ENCODE data around the gene GPC6. TPM values are rescaled to one million over a fixed set of nuclear protein-coding genes. Genes with fewer than 3 reads are reported as not detected.

GPC6 gene
- total and polyA plus RNA-seq, 9 of the 15 experiments (the other 6 are each of a cell fraction or from before 2014, with no cell fraction given) = under 0.01 to 0.20 (median 0.01) TPM; not detected in 4

GRCh38 chr13:93422980-93423543 is 196.5 kb downstream of the GPC6 start (continued):
- no peak for TF ChIP-seq SMC3 (conservative IDR thresholded peaks at IDR 0.05; ENCODE audit: insufficient read depth, low read depth, low read length)

GRCh38 chr13:93425411-93425810 is 198.8 kb downstream of the GPC6 start:
- POLR2A ChIA-PET = no interaction called here
- intact Hi-C loops (cut with micrococcal nuclease) = no loop called here
- 0% methylated on average over 2 of the region's 3 CpGs for WGBS (ENCODE audit: insufficient coverage, low coverage, missing lambda C conversion rate)
- TF ChIP-seq TCF15 (CRISPR knock-in tag; IDR thresholded peaks at IDR 0.05) (no peak), ZFP1 (CRISPR knock-in tag; IDR thresholded peaks at IDR 0.05) (no peak), MNT (conservative IDR thresholded peaks at IDR 0.05) (no peak), NELFE (IDR thresholded peaks at IDR 0.05; ENCODE audit: insufficient read depth, insufficient read length) (no peak), THRB (CRISPR knock-in tag; conservative IDR thresholded peaks at IDR 0.05) (no peak), ETS2 (tag; IDR thresholded peaks at IDR 0.05; ENCODE audit: borderline replicate concordance, poor library complexity, severe bottlenecking) (no peak), FOXJ2 (tag; IDR thresholded peaks at IDR 0.05) (no peak), IRF9 (tag; IDR thresholded peaks at IDR 0.05) (no peak), RBM15 (IDR thresholded peaks at IDR 0.05; ENCODE audit: insufficient read depth, low read length) (no peak), CHD4 (IDR thresholded peaks at IDR 0.05; ENCODE audit: insufficient read depth, insufficient replicate concordance, low read depth, low read length, poor library complexity, severe bottlenecking) (no peak), CREB1 (IDR thresholded peaks at IDR 0.05) (no peak), CREB1 (CRISPR knock-in tag; IDR thresholded peaks at IDR 0.05) (no peak), ZNF354B (CRISPR knock-in tag; IDR thresholded peaks at IDR 0.05) (no peak), VEZF1 (CRISPR knock-in tag; IDR thresholded peaks at IDR 0.05) (no peak)

More at GRCh38 chr13:93425411-93425810, 198.8 kb downstream of the GPC6 start:
- CTCF ChIA-PET (ENCODE audit: low intra/inter-chr PET ratio) = no interaction called here
- Histone ChIP-seq H3K9me3 (replicated peaks; ENCODE audit: control insufficient read depth, insufficient read depth, low read depth, low read length) (no peaks in the 10 kb centered on the region), H3K79me2 (ENCODE audit: control insufficient read depth, insufficient read depth, low read length) (no peaks in the 10 kb centered on the region), H3K27me3 (ENCODE audit: control insufficient read depth in 2 of 2, insufficient read depth in 2 of 2, low read length in 2 of 2) (no peaks in the 10 kb centered on the region), H4K20me1 (replicated peaks; ENCODE audit: control insufficient read depth, insufficient read depth, low read length) (no peaks in the 10 kb centered on the region), H3K4me3 (no peak overlapping the region), H3K36me3 (ENCODE audit: control insufficient read depth, insufficient read depth, low read length) (no peaks in the 10 kb centered on the region), H2AFZ (ENCODE audit: low read depth, low read length) (no peak overlapping the region), H3K27ac (ENCODE audit: extremely low read depth, low read depth, low read length) (no peak overlapping the region), H3K4me2 (ENCODE audit: insufficient read depth, low read length) (no peak overlapping the region), H3K9ac (ENCODE audit: insufficient read depth in 1 of 2, low read depth in 2 of 2, low read length in 2 of 2) (no peak overlapping the region), H3K9me1 (ENCODE audit: control insufficient read depth, insufficient read depth, low read length) (no peaks in the 10 kb centered on the region), H3K4me1 (replicated peaks in 1 of 2; ENCODE audit: control insufficient read depth in 2 of 2, insufficient read depth in 2 of 2, low read length in 2 of 2) (no peaks in the 10 kb centered on the region)
- BruUV-seq (replicated peaks) = no TSS peak
- in situ Hi-C loops (cut with MboI) = no loop called here
- FAIRE-seq (no peak), DNase-seq (ENCODE audit: extremely low read depth in 1 of 4, low spot score in 3 of 4) (no peak), ATAC-seq (no peak)
